Measurements from ENCODE around the gene INO80. TPM values are rescaled to one million over a fixed set of nuclear protein-coding genes. Genes with fewer than 3 reads are reported as not detected.
"Not testable (repeated sequence)": the region's sequence is repeated elsewhere in the genome, so short reads cannot be mapped to it uniquely, and the experiment has no call there.

The INO80 gene
- total RNA-seq, 4 donors from 2014 or later: 29.4 to 45.9 (median 41.0) TPM

DNA sequence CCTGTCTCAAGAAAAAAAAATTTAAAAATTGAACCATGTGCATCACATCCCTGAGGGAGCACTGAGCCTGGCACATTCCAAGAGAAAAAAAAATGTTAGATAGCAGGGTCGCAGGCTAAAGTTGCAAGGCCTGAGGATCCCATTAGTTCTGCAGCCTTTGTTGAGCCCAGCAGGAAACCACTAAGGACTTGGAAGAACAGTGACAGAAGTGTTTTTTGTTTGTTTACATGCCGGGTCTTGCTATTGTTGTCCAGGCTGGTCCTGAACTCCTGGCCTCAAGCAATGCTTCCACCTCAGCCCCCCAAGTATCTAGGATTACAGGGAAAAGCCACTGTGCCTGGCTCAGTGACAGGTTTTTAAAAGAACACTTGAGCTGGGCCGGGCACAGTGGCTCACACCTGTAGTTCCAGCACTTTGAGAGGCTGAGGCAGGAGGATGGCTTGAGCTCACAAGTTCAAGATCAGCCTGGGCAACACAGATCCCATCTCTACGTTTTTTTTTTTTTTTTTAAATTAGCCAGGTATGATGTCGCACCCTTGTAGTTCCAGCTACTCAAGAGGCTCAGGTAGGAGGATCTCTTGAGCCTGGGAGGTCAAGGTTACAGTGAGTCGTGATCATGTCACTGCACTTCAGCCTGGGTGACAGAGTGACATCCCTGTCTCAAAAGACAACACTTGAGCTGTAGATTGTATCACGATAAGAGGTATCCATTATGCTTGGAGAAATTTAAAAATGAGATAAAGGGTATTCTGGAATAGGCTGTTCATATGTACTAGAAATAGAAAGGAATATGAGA, 147.6 kb downstream of the INO80 start:
- no peak for DNase-seq (ENCODE audit: low spot score in 2 of 2)
- Histone ChIP-seq H3K4me3 (no peak overlapping the region), H3K4me1 (peaks cover 2% of the 10 kb centered on the region), H3K27me3 (no peaks in the 10 kb centered on the region), H3K36me3 (no peaks in the 10 kb centered on the region), H3K27ac (no peak overlapping the region), H3K9me3 (no peaks in the 10 kb centered on the region)
- TF ChIP-seq EP300 (IDR thresholded peaks at IDR 0.05) (no peak), POLR2AphosphoS5 (IDR thresholded peaks at IDR 0.05) (no peak), POLR2A (IDR thresholded peaks at IDR 0.05) (no peak)
- TF ChIP-seq, protein P1, sequence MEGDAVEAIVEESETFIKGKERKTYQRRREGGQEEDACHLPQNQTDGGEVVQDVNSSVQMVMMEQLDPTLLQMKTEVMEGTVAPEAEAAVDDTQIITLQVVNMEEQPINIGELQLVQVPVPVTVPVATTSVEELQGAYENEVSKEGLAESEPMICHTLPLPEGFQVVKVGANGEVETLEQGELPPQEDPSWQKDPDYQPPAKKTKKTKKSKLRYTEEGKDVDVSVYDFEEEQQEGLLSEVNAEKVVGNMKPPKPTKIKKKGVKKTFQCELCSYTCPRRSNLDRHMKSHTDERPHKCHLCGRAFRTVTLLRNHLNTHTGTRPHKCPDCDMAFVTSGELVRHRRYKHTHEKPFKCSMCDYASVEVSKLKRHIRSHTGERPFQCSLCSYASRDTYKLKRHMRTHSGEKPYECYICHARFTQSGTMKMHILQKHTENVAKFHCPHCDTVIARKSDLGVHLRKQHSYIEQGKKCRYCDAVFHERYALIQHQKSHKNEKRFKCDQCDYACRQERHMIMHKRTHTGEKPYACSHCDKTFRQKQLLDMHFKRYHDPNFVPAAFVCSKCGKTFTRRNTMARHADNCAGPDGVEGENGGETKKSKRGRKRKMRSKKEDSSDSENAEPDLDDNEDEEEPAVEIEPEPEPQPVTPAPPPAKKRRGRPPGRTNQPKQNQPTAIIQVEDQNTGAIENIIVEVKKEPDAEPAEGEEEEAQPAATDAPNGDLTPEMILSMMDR (IDR thresholded peaks at IDR 0.05): no peak
- WGBS: 80% methylated on average over 7 of the region's 7 CpGs

DNA sequence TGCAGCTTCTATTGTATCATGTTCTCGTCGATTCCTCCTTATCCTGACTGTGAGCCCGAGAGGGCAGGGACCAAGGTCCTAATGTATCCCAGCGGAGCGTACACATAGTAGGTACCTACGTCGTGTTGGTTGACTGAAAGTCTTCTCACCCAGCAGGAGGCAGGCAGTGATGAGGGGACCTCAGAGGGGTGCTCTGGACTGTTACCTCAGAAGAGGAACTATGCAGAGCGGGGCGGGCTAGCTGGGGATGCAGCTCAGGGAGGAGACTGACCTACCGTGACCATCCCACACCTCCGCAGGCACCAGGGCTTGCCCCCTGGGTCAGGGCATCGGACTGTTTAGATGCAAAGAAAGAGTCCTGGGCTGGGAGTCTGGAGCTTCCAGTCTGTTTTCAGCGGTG, 151.4 kb downstream of the INO80 start:
- H3K27me3 ChIP-seq: no peaks in the 10 kb centered on the region
- TF ChIP-seq POLR2AphosphoS5 (IDR thresholded peaks at IDR 0.05) (no peak), EP300 (IDR thresholded peaks at IDR 0.05) (no peak), POLR2A (IDR thresholded peaks at IDR 0.05) (no peak)
- TF ChIP-seq, protein P1 (IDR thresholded peaks at IDR 0.05): no peak
- H3K4me3 ChIP-seq: no peak overlapping the region
- no peak overlapping the region for H3K27ac ChIP-seq
- H3K36me3 ChIP-seq: no peaks in the 10 kb centered on the region
- H3K4me1 ChIP-seq: no peaks in the 10 kb centered on the region
- no peak for DNase-seq (ENCODE audit: low spot score in 2 of 2)
- H3K9me3 ChIP-seq: no peaks in the 10 kb centered on the region
- 86% methylated on average over 13 of the region's 13 CpGs for WGBS

DNA sequence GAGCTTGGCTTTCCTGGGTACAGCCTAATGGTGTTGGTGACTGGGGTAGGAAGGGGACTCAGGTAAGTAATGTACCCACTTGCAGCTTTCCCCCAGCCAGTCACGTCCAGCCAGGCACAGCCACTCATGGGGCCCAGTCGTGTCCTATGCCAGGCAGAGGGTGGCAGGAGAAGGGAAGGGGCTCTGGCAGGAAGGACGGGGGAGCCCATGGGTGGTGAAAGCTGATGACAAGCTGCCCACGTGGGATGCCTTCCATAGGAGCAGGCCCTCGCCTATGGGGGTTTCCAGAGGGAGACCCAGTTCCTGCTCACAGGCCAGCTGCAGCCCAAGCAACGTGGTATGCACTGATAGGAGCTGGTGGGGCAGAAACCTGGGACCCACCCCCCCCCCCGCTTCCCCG, 152.1 kb downstream of the INO80 start:
- H3K27ac ChIP-seq: no peak overlapping the region
- H3K4me3 ChIP-seq: no peak overlapping the region
- H3K4me1 ChIP-seq: no peaks in the 10 kb centered on the region
- no peaks in the 10 kb centered on the region for H3K9me3 ChIP-seq
- TF ChIP-seq EP300 (IDR thresholded peaks at IDR 0.05) (no peak), POLR2AphosphoS5 (IDR thresholded peaks at IDR 0.05) (no peak), POLR2A (IDR thresholded peaks at IDR 0.05) (no peak)
- TF ChIP-seq, protein P1 (IDR thresholded peaks at IDR 0.05): no peak
- 86% methylated on average over 8 of the region's 8 CpGs for WGBS
- no peaks in the 10 kb centered on the region for H3K27me3 ChIP-seq
- DNase-seq (ENCODE audit: low spot score in 2 of 2): no peak
- no peaks in the 10 kb centered on the region for H3K36me3 ChIP-seq

DNA sequence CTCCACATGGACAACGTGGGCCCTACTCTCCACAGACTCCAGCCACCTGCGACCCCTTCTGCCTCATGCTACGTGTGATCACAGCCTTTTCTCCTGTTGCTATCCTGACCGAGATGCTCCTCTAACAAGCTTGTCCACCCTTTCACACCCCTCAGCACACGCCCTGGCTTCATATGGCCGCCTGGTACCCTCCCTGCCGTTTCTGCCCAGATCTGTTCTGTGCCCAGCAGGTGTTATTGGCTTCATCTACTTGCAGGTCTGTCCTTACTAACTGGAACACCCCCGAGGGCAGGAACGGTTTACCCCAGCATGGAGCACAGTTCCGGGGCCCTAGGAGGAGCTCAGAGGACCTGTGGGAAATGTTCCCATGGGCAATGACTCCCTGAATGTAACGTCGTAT, 152.9 kb downstream of the INO80 start:
- Histone ChIP-seq H3K36me3 (no peaks in the 10 kb centered on the region), H3K4me3 (no peak overlapping the region), H3K27me3 (no peaks in the 10 kb centered on the region), H3K9me3 (no peaks in the 10 kb centered on the region), H3K4me1 (no peaks in the 10 kb centered on the region), H3K27ac (no peak overlapping the region)
- no peak for TF ChIP-seq EP300 (IDR thresholded peaks at IDR 0.05)
- TF ChIP-seq POLR2AphosphoS5 (IDR thresholded peaks at IDR 0.05): no peak
- TF ChIP-seq POLR2A (IDR thresholded peaks at IDR 0.05): no peak
- TF ChIP-seq, protein P1 (IDR thresholded peaks at IDR 0.05): no peak
- DNase-seq (ENCODE audit: low spot score in 2 of 2): no peak
- WGBS: 89% methylated on average over 12 of the region's 12 CpGs

DNA sequence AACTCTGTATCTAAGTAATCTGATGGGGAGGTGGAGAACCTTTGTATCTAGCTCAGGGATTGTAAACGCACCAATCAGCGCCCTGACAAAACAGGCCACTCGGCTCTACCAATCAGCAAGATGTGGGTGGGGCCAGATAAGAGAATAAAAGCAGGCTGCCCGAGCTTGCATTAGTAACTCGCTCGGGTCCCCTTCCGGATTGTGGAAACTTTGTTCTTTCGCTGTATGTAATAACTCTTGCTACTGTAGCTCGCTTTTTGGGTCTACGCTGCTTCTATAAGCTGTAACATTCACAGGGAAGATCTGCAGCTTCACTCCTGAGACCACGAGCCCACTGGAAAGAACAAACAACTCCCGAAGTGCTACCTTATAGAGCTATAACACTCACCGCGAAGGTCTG, 153.8 kb downstream of the INO80 start:
- DNase-seq (ENCODE audit: low spot score in 2 of 2); H3K4me3 ChIP-seq; H3K4me1 ChIP-seq; H3K27ac ChIP-seq; H3K9me3 ChIP-seq; H3K27me3 ChIP-seq; H3K36me3 ChIP-seq: not testable (repeated sequence)
- 95% methylated on average over 14 of the region's 14 CpGs for WGBS

DNA sequence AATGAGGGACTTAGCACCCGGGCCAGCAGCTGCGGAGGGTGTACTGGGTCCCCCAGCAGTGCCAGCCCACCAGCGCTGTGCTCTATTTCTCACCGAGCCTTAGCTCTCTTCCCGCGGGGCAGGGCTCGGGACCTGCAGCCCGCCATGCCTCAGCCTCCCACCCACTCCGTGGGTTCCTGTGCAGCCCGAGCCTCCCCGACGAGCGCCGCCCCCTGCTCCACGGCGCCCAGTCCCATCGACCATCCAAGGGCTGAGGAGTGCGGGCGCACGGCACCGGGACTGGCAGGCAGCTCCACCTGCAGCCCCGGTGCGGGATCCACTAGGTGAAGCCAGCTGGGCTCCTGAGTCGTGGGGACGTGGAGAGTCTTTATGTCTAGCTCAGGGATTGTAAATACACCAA, 154.3 kb downstream of the INO80 start:
- 95% methylated on average over 22 of the region's 25 CpGs for WGBS
- H3K27ac ChIP-seq; H3K36me3 ChIP-seq; H3K9me3 ChIP-seq; H3K4me1 ChIP-seq; DNase-seq (ENCODE audit: low spot score in 2 of 2); H3K27me3 ChIP-seq; H3K4me3 ChIP-seq: not testable (repeated sequence)
